Endothelial cell of umbilical vein (primary cell): ENCODE measurements around the gene GLIPR1L1. TPM values are rescaled to one million over a fixed set of nuclear protein-coding genes. Genes with fewer than 3 reads are reported as not detected.

ENCODE experiments used
- BruUV-seq: library from RNA; stranded (reverse); fragments of 400-500 nt; replicated peaks from 2 replicates; lab custom pipeline; 2021; lab: Mats Ljungman, UMichigan
- CTCF ChIA-PET: fragments of 300-600, 350-600 bp; sonication (Branson Sonifier 250); formaldehyde crosslinking; loops from one replicate; lab custom pipeline; 2021; ENCODE audit warnings: antibody characterized with exemption, inconsistent platforms; lab: Charles Lee
- POLR2A ChIA-PET: fragments of 300-600, 350-600 bp; sonication (Branson Sonifier 250); formaldehyde crosslinking; loops from one replicate; lab custom pipeline; 2021; ENCODE audit warnings: antibody characterized with exemption, inconsistent platforms; lab: Charles Lee
- DNase-seq: peaks from one replicate; pipeline ENCODE4 v3.0.0-alpha.2; 2011; ENCODE audit warnings: low read depth, low spot score
- FAIRE-seq: peaks from 2 replicates; lab custom pipeline; 2011; peaks lifted over from hg19 to GRCh38; lab: Jason Lieb, UNC
- H2AFZ ChIP-seq: 2 replicates; pipeline ENCODE4 v1.6.0; 2012; ENCODE audit warnings: low read depth, low read length, control low read depth, inconsistent platforms
- H3K27ac ChIP-seq: 2 replicates; pipeline ENCODE4 v1.5.1; 2011; ENCODE audit warnings: low read depth, mild to moderate bottlenecking, control low read depth, low read length, moderate library complexity; ENCODE audit not compliant: insufficient read depth
- H3K27me3 ChIP-seq, 2 experiments: 2 replicates each; pipeline versions ENCODE4 v1.6.0 to v1.6.1; 2011; ENCODE audit warnings: low read length in 2 of 2, mixed read lengths in 1 of 2; ENCODE audit not compliant: control insufficient read depth in 2 of 2, insufficient read depth in 2 of 2
- H3K36me3 ChIP-seq, 2 experiments: 2 replicates in 1 of 2; 3 replicates in 1 of 2; pipeline ENCODE4 v1.5.1; 2011; ENCODE audit warnings: low read length in 2 of 2, mild to moderate bottlenecking in 1 of 2, moderate library complexity in 1 of 2; ENCODE audit not compliant: control insufficient read depth in 2 of 2, insufficient read depth in 2 of 2; ENCODE audit errors: extremely low read depth in 1 of 2
- H3K4me1 ChIP-seq: 3 replicates; pipeline ENCODE4 v1.5.1; 2011; ENCODE audit warnings: mild to moderate bottlenecking, low read length; ENCODE audit not compliant: control insufficient read depth, insufficient read depth; ENCODE audit errors: extremely low read depth
- H3K4me2 ChIP-seq: 2 replicates; pipeline ENCODE4 v1.6.1; 2011; ENCODE audit warnings: low read length, control low read depth, mixed read lengths; ENCODE audit not compliant: insufficient read depth
- H3K4me3 ChIP-seq, 3 experiments: fragments of 200-600 bp in 1 of 3; sonication (generic), shearing (Covaris generic) in 1 of 3; replicated peaks in 1 of 3; 2 replicates each; pipeline ENCODE4 v1.5.1; 2011 to 2016; ENCODE audit warnings: control low read depth in 3 of 3, low read length in 3 of 3, mild to moderate bottlenecking in 2 of 3, inconsistent platforms in 1 of 3, low read depth in 1 of 3, moderate library complexity in 1 of 3; ENCODE audit not compliant: insufficient read depth in 1 of 3
- H3K79me2 ChIP-seq: 2 replicates; pipeline ENCODE4 v1.6.0; 2012; ENCODE audit warnings: low read length, inconsistent platforms; ENCODE audit not compliant: control insufficient read depth, insufficient read depth
- H3K9ac ChIP-seq: replicated peaks from 2 replicates; pipeline ENCODE3; 2011; ENCODE audit warnings: low read length, control low read depth; ENCODE audit not compliant: insufficient read depth; ENCODE audit errors: extremely low read depth
- H3K9me1 ChIP-seq: replicated peaks from 3 replicates; pipeline ENCODE4 v1.6.0; 2011; ENCODE audit warnings: mild to moderate bottlenecking, low read length; ENCODE audit not compliant: control insufficient read depth, insufficient read depth; ENCODE audit errors: extremely low read depth
- H3K9me3 ChIP-seq: replicated peaks from 2 replicates; pipeline ENCODE4 v1.5.1; 2012; ENCODE audit warnings: low read length, inconsistent platforms; ENCODE audit not compliant: control insufficient read depth, insufficient read depth
- H4K20me1 ChIP-seq: replicated peaks from 2 replicates; pipeline ENCODE3; 2011; ENCODE audit warnings: mild to moderate bottlenecking, low read length; ENCODE audit not compliant: control insufficient read depth, insufficient read depth; ENCODE audit errors: extremely low read depth
- CTCF ChIP-seq, 2 donors: IDR thresholded peaks; 1 replicate in 1 of 2; 2 replicates in 1 of 2; pipeline ENCODE4 v1.5.1; 2011; ENCODE audit warnings: low read length in 2 of 2, mild to moderate bottlenecking in 2 of 2, moderate library complexity in 2 of 2, control low read depth in 1 of 2, inconsistent platforms in 1 of 2, low read depth in 1 of 2; ENCODE audit not compliant: insufficient read depth in 1 of 2; ENCODE audit errors: extremely low read depth in 1 of 2
- EZH2 ChIP-seq: IDR thresholded peaks from 2 replicates; pipeline ENCODE4 v1.6.1; 2012; ENCODE audit warnings: borderline replicate concordance, low read depth, mild to moderate bottlenecking, moderate library complexity, low read length, inconsistent platforms; ENCODE audit not compliant: severe bottlenecking
- FOS ChIP-seq: IDR thresholded peaks from 2 replicates; pipeline ENCODE4 v1.6.1; 2011; ENCODE audit warnings: mild to moderate bottlenecking, low read length, moderate library complexity, borderline replicate concordance; ENCODE audit not compliant: insufficient read depth
- GATA2 ChIP-seq: IDR thresholded peaks from 2 replicates; pipeline ENCODE4 v1.7.0; 2011; ENCODE audit warnings: low read depth, mild to moderate bottlenecking, moderate library complexity, mixed read lengths, low read length; ENCODE audit not compliant: insufficient read length, insufficient read depth
- JUN ChIP-seq: IDR thresholded peaks from 2 replicates; pipeline ENCODE4 v1.6.1; 2011; ENCODE audit warnings: borderline replicate concordance, low read depth; ENCODE audit not compliant: insufficient read length, insufficient read depth
- MAX ChIP-seq: IDR thresholded peaks from 2 replicates; pipeline ENCODE4 v1.6.1; 2011; ENCODE audit not compliant: insufficient read depth, insufficient read length
- MYC ChIP-seq: IDR thresholded peaks from one replicate; pipeline ENCODE4 v1.6.1; 2011; ENCODE audit warnings: mild to moderate bottlenecking, low read depth, low read length
- POLR2A ChIP-seq: IDR thresholded peaks from 2 replicates; pipeline ENCODE4 v1.6.1; 2012; ENCODE audit warnings: low read depth, mild to moderate bottlenecking, control low read depth, low read length
- POLR2AphosphoS5 ChIP-seq: IDR thresholded peaks from 2 replicates; pipeline ENCODE4 v1.6.1; 2012; ENCODE audit warnings: low read depth, mild to moderate bottlenecking, control low read depth, low read length, moderate library complexity; ENCODE audit not compliant: insufficient read depth
- dilution Hi-C: fragments of 300-500 bp; cut with MboI; formaldehyde crosslinking; loops from one replicate; pipeline ENCODE4 v1.15.0; 2019; ENCODE audit warnings: low sequenced_read_pairs; ENCODE audit not compliant: extremely low pct_ligation_motif_present
- intact Hi-C: fragments of 100-400 bp; cut with micrococcal nuclease; formaldehyde crosslinking; loops from one replicate; pipeline ENCODE4 v1.10.0; 2022
- polyA plus RNA-seq, 4 experiments: library from polyadenylated mRNA; depleted of rRNA in 3 of 4; stranded (reverse) in 3 of 4; unstranded in 1 of 4; fragments of >200 nt; gene quantifications; 2 replicates each; pipeline versions ENCODE4 v1.2.1 to v1.2.3, GENCODE V29; 2011 to 2012; ENCODE audit warnings: missing spikeins in 1 of 4
- total RNA-seq: library from RNA; stranded (reverse); gene quantifications from 2 replicates; pipeline ENCODE4 v1.2.3, GENCODE V29; 2021

Gene GLIPR1L1
- total and polyA plus RNA-seq, 2 donors (not counting 3 experiments of a cell fraction or from before 2014, with no cell fraction given) = not detected

GRCh38 chr12:75404231-75404630 lies 69.8 kb downstream of the GLIPR1L1 start:
- Histone ChIP-seq H3K79me2 (no peaks in the 10 kb centered on the region), H3K9me1 (no peaks in the 10 kb centered on the region), H3K27ac (no peak overlapping the region), H2AFZ (no peak overlapping the region), H3K9me3 (no peaks in the 10 kb centered on the region), H3K9ac (no peak overlapping the region), H3K27me3 (no peaks in the 10 kb centered on the region), H3K4me3 (no peak overlapping the region), H4K20me1 (no peaks in the 10 kb centered on the region), H3K4me1 (no peaks in the 10 kb centered on the region), H3K36me3 (no peaks in the 10 kb centered on the region), H3K4me2 (no peak overlapping the region)
- TF ChIP-seq POLR2AphosphoS5 (no peak), JUN (no peak), CTCF (IDR thresholded peaks at IDR 0.05; ENCODE audit: extremely low read depth in 1 of 2, insufficient read depth in 1 of 2, low read depth in 1 of 2, low read length in 2 of 2) (no peak), MYC (no peak), POLR2A (no peak)
- CTCF ChIA-PET = interaction anchor here (1.0 to 1.1 kb wide), 2 partner anchors 13 to 23 kb away, joined by 3 read pairs; partner anchors contain the start of gene GLIPR1L2
- BruUV-seq = no TSS peak
- FAIRE-seq = no peak
- no peak for DNase-seq
- dilution Hi-C loops = no loop called here
- intact Hi-C loops = no loop called here
- POLR2A ChIA-PET = no interaction called here

GRCh38 chr12:75407683-75408082 lies 73.2 kb downstream of the GLIPR1L1 start:
- POLR2A ChIA-PET = no interaction called here
- Histone ChIP-seq H3K79me2 (no peaks in the 10 kb centered on the region), H3K9me1 (no peaks in the 10 kb centered on the region), H3K4me3 (no peak overlapping the region), H3K9ac (no peak overlapping the region), H3K4me1 (no peaks in the 10 kb centered on the region), H4K20me1 (no peaks in the 10 kb centered on the region), H3K36me3 (no peaks in the 10 kb centered on the region), H2AFZ (no peak overlapping the region), H3K4me2 (no peak overlapping the region), H3K27ac (no peak overlapping the region), H3K9me3 (no peaks in the 10 kb centered on the region), H3K27me3 (no peaks in the 10 kb centered on the region)
- CTCF ChIA-PET = interaction anchor here (0.9 to 2.3 kb wide), 2 partner anchors 9 to 12 kb away, joined by 3 to 8 read pairs; no protein-coding TSS in a partner anchor
- DNase-seq (no peak), FAIRE-seq (no peak)
- dilution Hi-C loops (no loop called here), intact Hi-C loops (no loop called here)
- TF ChIP-seq JUN (no peak), EZH2 (no peak), MAX (no peak), MYC (no peak), CTCF (IDR thresholded peaks at IDR 0.05; ENCODE audit: extremely low read depth in 1 of 2, insufficient read depth in 1 of 2, low read depth in 1 of 2, low read length in 2 of 2) (no peak), POLR2AphosphoS5 (no peak), GATA2 (no peak), FOS (no peak), POLR2A (no peak)
- BruUV-seq = no TSS peak
